HL-60 (cell line): Measurements from ENCODE around the gene PLOD3.
A peak's percentile ranks its signal among the peaks of the same experiment; 100 is the strongest.

ENCODE experiments used
- DNase-seq, 2 experiments: peaks; one replicate each; pipeline ENCODE4 v3.0.0-alpha.2; 2010 to 2020; ENCODE audit warnings: low read depth in 1 of 2, low spot score in 1 of 2
- H3K27ac ChIP-seq: fragments of 250-450 bp; sonication (Bioruptor Pico); replicated peaks from 2 replicates; pipeline ENCODE4 v1.5.1; 2020; ENCODE audit warnings: mild to moderate bottlenecking, moderate library complexity
- H3K27me3 ChIP-seq: fragments of 250-450 bp; sonication (Bioruptor Pico); 2 replicates; pipeline ENCODE4 v1.5.1; 2021; ENCODE audit warnings: mild to moderate bottlenecking, moderate library complexity; ENCODE audit not compliant: insufficient read depth, poor library complexity, severe bottlenecking
- H3K4me3 ChIP-seq: replicated peaks from 2 replicates; pipeline ENCODE4 v1.5.1; 2011; ENCODE audit warnings: mild to moderate bottlenecking, control low read depth, low read length; ENCODE audit not compliant: insufficient read depth
- GABPA ChIP-seq: IDR thresholded peaks from 2 replicates; pipeline ENCODE4 v1.6.1; 2012; ENCODE audit warnings: low read depth
- POLR2AphosphoS5 ChIP-seq: IDR thresholded peaks from 2 replicates; pipeline ENCODE4 v1.6.1; 2012; ENCODE audit warnings: low read depth
- SPI1 ChIP-seq: IDR thresholded peaks from 2 replicates; pipeline ENCODE4 v1.6.1; 2012; ENCODE audit warnings: low read depth, mild to moderate bottlenecking, borderline replicate concordance
- TF ChIP-seq, protein P1 (sequence below): IDR thresholded peaks from 2 replicates; pipeline ENCODE4 v1.6.1; 2012; ENCODE audit warnings: low read depth; ENCODE audit not compliant: insufficient replicate concordance
- TF ChIP-seq, protein P2 (sequence below): IDR thresholded peaks from one replicate; pipeline ENCODE4 v1.5.1; 2011; ENCODE audit warnings: low read length, control low read depth, inconsistent platforms; ENCODE audit not compliant: insufficient read depth

Gene PLOD3

GRCh38 chr7:101173752-101174244, 43.6 kb downstream of the PLOD3 start:
- Histone ChIP-seq H3K4me3 (no peak overlapping the region; the same call in 1 of the 2 replicates), H3K27me3 (peaks cover 80% of the 10 kb centered on the region), H3K27ac (no peak overlapping the region)
- TF ChIP-seq SPI1 (peak; percentile 81), GABPA (no peak)
- TF ChIP-seq, protein P1, sequence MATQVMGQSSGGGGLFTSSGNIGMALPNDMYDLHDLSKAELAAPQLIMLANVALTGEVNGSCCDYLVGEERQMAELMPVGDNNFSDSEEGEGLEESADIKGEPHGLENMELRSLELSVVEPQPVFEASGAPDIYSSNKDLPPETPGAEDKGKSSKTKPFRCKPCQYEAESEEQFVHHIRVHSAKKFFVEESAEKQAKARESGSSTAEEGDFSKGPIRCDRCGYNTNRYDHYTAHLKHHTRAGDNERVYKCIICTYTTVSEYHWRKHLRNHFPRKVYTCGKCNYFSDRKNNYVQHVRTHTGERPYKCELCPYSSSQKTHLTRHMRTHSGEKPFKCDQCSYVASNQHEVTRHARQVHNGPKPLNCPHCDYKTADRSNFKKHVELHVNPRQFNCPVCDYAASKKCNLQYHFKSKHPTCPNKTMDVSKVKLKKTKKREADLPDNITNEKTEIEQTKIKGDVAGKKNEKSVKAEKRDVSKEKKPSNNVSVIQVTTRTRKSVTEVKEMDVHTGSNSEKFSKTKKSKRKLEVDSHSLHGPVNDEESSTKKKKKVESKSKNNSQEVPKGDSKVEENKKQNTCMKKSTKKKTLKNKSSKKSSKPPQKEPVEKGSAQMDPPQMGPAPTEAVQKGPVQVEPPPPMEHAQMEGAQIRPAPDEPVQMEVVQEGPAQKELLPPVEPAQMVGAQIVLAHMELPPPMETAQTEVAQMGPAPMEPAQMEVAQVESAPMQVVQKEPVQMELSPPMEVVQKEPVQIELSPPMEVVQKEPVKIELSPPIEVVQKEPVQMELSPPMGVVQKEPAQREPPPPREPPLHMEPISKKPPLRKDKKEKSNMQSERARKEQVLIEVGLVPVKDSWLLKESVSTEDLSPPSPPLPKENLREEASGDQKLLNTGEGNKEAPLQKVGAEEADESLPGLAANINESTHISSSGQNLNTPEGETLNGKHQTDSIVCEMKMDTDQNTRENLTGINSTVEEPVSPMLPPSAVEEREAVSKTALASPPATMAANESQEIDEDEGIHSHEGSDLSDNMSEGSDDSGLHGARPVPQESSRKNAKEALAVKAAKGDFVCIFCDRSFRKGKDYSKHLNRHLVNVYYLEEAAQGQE = no peak
- DNase-seq = peak; percentile 41 to 44

DNA sequence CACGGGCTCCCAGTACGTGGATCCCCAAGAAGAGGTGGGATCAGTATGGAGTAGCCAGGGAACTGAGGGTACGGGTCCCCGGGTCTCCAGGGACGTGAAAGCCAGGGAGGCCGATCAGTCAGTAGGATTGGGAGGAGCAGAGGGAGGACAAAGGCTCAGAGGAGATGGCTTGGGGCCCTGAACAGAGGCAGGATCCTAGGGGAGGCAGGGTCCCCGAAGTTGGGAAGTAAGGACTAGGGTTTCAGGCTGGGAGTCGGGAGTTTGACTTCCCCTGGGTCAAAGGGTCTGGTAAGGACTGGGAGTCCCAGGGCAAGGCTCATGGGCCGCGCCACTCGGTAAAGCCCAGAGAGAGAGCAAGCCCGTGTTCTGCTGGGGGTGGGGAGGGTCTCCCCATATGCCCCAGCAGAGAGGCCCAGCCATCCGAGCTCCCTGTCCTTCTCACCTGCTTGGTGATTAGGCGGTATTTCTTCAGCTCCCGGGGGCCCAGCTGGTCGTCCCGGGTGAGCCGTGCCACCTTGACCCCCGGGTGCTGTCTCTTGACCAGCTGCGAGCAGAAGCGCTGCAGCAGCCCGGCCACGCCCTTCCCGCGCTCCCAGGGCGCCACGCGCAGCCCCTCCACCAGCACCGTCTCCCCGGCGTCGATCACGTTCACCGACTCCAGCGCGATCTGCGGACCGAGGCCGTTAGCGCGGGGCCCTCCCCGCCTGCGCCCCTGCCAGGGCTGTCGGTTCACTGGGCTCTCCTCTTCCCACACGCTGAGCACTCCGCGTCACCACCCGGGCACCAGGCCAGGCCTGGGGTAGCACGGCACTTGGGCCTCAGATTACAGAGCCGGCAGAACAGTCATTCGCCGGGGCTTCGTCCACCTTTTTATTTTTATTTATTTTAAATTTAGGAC, 44.3 kb downstream of the PLOD3 start:
- DNase-seq = no peak
- H3K27ac ChIP-seq = no peak overlapping the region
- H3K4me3 ChIP-seq = no peak overlapping the region; the same call in 1 of the 2 replicates
- TF ChIP-seq, protein P1 = no peak
- TF ChIP-seq SPI1 (no peak), POLR2AphosphoS5 (no peak), GABPA (no peak)
- TF ChIP-seq, protein P2, sequence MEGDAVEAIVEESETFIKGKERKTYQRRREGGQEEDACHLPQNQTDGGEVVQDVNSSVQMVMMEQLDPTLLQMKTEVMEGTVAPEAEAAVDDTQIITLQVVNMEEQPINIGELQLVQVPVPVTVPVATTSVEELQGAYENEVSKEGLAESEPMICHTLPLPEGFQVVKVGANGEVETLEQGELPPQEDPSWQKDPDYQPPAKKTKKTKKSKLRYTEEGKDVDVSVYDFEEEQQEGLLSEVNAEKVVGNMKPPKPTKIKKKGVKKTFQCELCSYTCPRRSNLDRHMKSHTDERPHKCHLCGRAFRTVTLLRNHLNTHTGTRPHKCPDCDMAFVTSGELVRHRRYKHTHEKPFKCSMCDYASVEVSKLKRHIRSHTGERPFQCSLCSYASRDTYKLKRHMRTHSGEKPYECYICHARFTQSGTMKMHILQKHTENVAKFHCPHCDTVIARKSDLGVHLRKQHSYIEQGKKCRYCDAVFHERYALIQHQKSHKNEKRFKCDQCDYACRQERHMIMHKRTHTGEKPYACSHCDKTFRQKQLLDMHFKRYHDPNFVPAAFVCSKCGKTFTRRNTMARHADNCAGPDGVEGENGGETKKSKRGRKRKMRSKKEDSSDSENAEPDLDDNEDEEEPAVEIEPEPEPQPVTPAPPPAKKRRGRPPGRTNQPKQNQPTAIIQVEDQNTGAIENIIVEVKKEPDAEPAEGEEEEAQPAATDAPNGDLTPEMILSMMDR = no peak
- H3K27me3 ChIP-seq = peaks cover 84% of the 10 kb centered on the region

GRCh38 chr7:101172005-101172853, 45.2 kb downstream of the PLOD3 start:
- no peak for DNase-seq
- peaks cover 83% of the 10 kb centered on the region for H3K27me3 ChIP-seq
- H3K4me3 ChIP-seq = no peak overlapping the region
- TF ChIP-seq POLR2AphosphoS5 = peak; percentile 49; the same call in 1 of the 2 replicates
- TF ChIP-seq, protein P1 = no peak
- H3K27ac ChIP-seq = no peak overlapping the region
